Stimulated activated CD8-positive, alpha-beta memory T cell treated with anti-CD3 and anti-CD28 coated beads, Interleukin-7, amount 100 ng/mL, for 1 hour (primary cell): ENCODE results near the gene STAMBPL1.
"Not testable (repeated sequence)": the region's sequence is repeated elsewhere in the genome, so short reads cannot be mapped to it uniquely, and the experiment has no call there.

Source experiments
- DNase-seq, 2 donors: peaks; one replicate each; pipeline ENCODE4 v3.0.0-alpha.2; 2020; ENCODE audit warnings: low read depth in 2 of 2

STAMBPL1 gene

DNA sequence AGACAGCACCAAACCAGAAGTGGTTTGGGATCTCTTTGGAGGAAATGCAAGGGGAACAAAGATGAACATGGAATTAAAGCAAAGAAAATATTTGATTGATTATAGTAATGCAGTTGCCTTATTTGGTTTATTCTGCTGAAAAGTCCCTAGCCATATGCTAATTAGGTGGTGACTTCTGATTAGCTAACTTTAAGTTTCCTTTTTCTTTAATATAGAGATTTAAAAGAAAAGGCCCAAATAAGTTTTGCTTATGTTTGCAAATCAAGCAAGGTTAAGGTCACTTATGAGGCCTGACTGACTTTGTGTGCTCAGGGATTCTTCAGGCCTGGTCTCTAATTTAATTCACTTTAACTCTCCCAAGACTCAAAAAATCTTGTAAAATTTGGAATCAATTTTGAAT lies 22.2 kb upstream of the STAMBPL1 start:
- no peak for DNase-seq

DNA sequence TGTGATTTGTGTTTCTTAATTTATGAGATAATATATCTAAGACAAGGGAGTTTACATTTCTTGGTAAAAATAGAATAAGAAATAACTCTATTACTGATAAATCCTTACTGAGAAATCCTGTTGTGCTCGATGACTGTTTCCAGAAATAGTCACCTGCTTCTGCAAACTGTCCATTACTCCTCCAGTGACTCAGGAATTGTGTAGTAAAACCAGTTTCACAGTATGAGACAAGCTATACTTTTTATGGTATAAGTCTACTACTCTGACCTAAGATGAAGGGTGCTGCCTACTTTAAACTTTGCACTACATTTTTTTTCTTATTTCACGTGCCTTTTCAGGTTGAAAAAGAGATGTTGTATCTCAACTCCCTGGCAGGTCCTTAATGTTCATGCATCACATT lies 21.6 kb upstream of the STAMBPL1 start:
- no peak for DNase-seq

DNA sequence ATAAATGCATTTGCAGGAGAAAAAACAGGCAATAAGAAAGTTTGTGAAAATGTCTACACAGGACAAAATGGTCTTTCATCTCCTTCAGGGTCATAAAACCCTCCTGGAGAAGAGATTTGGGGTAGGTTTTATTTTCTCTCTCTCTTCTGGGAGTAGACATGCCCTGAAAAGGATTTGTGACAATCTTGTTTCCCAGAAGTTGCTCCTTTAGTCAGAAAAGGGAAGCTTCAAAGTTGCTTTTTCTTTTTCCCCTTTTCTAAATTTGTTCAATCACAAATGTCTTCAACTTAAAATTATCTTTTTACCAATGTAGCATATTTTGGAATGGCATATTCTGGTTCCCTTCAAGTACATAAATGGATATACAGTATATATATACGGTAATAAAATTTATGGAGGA lies 19.0 kb upstream of the STAMBPL1 start:
- DNase-seq = no peak

DNA sequence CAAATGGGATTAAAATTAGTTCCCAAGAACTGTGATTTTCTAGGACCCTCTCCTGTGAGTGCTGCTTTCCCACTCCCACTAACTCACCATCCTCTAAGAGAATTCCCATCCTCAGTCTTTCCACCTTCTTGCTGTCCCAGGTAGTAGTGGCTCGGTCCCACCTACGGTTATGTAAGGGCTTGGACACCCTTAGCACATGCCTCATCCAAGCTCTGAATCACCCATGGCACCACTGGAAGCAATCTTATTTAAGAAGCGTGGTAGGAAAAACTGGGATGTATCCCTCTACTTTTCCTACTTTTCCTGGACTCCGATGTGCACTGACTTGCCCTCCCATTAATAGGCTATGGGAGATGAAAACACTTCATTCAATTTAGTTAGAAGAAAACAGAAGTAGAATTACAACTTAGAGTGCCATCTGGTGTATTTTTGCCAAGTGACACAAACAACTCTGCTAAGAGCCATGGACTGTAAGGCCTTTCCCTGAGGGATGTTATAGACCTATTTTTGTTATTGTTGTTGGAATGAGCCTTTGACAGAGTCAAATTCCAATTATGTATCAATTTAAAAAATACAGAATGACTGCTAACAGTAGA lies 14.7 kb upstream of the STAMBPL1 start:
- no peak for DNase-seq

DNA sequence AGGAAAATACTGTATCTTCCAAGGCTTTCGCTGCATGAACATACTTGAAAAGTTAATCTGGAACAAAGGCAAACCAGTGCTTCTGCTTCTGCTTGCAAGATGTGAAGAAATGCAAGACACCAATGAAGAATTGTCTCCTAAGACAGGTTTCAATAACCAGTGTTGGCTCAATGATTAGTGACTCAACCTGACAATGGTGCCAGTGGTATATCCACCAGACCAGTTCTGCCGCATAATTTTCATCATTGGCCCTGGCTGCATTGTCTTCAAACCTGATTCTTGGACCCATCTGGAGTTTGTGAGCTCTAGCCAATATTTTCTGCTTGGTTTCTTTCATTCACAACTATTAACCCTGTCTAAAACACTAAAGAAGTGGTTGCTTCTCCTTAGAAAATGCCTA lies 13.6 kb upstream of the STAMBPL1 start:
- DNase-seq = no peak

DNA sequence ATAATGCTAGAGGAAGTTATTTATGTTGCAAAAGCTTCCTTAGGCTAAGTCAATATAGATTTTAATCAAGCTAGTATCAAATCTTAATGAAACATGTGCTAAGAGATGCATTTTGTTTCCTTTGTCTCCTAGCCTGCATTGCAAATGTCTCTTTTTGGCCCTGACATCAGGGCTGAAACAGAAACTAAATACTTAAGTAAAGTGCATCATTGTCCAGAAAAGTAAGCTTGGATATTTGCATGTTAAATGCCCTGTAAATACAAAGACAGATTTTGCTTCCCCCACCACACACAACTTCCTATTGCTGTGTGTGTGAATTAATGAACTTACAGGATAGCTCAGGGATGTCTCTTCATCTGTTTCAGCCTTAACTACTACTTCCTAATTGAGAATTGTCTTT lies 10.0 kb upstream of the STAMBPL1 start:
- DNase-seq = no peak

DNA sequence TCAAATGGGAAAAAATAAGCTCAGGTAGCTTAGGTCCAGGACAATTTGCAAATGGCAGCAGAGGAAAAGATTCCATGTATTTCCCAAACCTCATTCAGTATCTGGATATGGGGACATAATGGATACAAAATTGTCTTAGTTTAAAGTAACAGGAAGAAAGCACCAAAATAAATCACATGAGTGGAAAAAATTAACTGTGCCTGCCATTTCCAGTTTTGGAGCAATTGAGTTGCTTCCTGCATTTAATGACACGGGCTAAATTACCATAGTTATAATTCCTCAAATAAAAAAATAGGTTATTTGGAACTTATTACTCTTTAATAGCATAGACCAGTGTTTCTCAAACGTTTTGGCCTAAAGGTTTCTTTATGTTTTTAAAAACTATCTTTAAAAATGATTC lies 6.3 kb upstream of the STAMBPL1 start:
- DNase-seq = no peak

DNA sequence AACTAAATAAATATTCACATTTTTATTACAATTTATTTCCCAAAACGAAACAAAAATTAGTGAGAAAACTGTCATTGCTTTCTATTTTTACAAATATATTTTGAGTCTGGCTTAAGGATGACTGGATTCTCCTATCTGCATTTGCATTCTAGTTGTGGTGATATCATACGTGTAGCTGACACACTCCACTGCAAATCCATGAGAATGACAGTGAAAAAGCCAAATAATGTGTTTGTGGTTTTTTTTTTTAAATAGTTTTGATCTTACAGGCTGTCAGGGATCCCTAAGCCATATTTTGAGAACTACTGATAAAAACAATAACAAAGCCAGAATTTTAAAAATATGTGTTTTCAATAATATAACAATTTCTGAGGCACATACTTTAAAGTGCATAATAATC lies 5.8 kb upstream of the STAMBPL1 start:
- DNase-seq = no peak

DNA sequence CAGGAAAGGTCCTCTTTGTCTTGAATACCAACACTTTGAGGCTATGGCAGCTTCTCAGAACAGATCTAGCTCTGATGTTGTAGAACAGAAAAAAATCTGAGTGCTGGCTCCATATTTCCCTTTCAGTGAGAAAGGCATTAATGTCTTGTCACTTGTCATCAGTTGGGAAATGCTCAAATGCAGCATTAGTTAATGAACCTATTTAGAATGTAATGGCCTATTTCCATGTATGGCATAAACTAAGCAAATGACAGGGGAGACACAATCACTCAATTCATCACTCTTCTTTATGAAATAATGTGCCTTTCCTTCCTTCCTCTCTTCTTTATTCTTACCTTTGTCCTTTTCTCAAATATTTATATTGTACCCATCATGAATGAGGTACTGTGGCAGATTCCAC lies 5.0 kb upstream of the STAMBPL1 start:
- DNase-seq = no peak

DNA sequence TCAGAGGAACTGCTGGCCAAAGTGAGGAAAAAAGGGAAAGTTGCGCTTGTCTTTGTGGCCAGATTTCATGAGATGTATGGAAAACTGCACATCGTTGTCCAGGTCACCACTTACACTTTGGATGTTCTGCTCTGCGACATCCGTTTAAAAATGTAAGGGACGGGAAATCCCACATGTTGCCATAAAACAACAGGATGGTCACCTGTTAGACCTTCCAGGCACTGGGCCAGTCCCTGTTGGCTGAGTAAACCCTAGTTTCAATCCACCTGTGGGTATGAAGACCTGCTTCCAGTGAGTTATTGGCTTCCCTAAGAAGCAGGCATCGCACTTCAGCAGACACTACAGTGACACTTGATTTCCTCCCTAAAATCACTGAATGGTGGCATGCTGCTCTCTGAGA lies 2.7 kb upstream of the STAMBPL1 start:
- DNase-seq = no peak

DNA sequence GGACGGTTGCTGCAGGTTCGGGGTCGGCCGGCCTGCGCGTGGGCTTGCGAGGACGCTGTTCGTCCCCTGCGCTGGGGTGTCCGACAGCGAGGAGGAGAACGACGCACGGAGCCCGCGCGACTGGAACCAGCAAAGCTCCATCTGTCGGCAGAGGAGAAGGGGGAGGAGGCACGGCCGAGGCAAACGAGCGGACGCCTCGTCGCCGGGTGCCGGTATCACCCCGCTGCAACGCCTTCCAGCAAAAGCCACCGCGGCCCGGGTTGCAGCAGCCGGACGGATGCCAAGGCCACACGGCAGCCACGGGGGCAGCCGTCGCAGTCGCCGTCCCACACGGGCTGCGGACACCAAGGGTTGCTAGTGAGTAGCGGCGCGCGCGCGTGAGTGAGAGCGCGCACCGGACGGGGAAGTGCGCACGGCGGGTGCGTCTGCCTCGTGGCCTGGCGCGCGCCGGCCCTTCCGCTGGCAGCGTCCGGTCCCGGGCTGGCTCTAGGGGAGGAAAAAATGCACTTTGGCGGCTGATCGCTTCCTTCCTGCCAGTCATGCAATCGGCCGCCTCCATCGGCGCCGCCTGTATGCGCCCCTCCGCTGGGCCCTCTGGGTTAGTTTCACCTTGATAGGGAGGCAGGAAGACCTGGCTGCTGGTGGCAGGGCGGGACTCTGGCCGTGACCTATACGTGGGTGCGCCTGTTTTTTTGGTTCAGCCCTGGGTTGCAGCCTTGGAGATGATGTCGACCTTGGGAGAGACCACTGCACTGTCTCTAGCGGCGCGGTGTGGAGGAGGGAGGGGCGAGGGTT lies 434 bp downstream of the STAMBPL1 start:
- peak; percentile 25 to 40 for DNase-seq

DNA sequence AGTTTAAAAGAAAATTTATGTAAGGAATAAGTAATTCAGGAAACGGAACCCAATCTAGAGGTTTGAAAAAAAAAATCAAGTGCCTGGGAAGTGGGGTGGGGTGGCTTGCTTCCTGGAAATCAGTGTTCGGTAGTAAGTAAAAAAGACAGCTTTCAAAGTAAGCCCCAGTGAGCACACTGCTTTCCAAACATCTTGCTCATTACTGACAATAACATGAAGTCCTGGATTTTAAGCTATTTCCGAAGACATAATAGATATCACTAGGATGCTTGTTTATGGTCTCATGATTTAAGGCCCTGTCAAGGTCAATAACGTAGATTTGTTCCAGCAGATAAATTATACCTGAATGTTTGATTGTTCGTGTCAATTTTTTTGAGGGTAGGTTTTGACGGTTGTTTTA lies 1.3 kb downstream of the STAMBPL1 start:
- DNase-seq = no peak

DNA sequence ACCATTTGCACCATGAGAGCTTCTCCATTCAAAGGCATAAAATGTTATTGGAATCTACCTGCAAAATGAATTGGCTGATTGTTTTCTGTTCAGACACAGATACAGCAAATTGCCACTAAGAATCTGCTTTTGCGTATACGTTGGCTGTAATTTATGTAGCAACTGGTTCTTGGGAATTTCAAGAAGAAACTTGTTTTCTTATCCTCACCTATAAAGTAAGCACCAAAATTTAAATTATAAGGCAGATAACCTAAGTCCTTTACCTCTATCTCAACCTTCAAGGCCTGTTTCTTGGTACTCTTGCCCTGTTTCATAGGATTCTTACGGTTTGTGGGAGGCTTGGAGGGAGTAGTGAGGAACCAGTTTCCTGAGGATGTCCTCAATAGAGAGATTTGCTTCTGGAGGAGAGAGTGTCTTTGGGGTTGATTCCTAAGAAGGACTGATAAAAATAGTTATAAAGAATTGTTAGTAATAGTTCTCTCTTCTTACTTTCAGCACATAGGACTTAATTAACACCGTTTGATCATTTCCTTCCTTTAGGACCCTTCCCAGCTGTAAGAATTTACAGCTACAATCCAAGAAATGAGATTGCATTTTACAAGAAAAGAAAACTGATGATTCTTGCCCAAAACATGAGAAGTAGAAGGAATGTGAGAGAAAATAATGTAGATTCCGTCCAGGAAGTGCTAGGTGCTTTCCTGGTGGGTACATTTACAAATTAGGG lies 2.0 kb downstream of the STAMBPL1 start:
- no peak for DNase-seq

DNA sequence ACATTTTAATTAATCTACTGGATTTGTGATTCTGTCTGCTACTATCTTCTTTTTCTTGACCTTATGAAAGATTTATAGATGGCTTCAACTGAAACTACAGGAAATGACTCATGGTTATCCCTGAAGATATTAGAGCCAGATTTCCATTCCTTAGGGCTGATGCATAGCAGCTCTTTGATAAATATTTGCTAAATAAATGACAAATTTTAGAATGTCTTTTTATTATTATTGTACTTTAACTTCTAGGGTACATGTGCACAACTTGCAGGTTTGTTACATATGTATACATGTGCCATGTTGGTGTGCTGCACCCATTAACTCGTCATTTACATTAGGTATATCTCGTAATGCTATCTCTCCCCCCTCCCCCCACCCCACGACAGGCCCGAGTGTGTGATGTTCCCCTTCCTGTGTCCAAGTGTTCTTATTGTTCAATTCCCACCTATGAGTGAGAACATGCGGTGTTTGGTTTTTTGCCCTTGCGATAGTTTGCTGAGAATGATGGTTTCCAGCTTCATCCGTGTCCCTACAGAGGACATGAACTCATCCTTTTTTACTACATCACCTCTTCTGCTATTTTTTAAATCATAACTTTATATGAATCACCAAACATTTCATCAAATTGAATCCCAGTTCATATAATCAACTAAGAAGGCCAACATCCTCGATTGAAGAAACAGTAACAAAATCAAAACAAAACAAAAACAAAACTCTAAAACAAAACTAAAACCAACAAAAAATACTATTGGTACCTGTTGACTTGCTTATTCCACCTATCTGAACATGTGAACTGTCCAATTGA lies 2.8 kb downstream of the STAMBPL1 start:
- DNase-seq = not testable (repeated sequence)

DNA sequence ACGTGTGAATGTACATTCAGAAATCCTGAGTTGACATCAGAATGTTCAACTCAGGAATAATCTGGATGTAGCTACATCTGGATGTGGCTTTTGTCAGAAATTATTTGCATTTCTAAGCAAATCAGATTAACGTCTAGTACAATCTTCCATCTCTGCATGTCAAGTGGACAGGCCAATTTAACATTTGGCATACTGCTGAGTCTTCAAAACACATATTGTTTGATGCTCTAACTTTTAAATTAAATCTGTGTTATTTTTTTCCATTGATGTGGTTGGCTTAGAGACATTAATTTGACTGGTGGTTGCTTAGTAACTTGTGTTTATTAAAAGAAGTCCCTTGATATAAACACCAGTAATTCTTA lies 3.4 kb downstream of the STAMBPL1 start:
- DNase-seq = no peak

DNA sequence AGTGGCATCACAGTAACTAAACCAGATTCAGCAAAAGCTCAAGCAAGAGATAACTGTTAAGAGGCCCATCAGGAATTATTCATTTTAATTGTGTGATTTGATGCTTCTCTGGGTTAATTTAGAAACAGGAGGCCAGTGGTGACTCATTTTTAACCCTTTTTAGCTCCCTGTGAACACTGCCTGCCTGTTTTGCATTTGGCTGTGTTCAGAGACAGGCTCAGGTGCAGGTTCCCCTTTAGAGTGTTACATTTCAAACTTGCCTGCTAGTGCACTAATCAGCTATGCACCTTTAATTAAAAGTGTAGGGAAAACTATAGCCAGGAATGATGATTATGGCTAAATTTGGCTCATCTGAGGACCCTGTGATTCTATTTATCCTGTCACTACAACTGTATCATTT lies 6.5 kb downstream of the STAMBPL1 start:
- no peak for DNase-seq

DNA sequence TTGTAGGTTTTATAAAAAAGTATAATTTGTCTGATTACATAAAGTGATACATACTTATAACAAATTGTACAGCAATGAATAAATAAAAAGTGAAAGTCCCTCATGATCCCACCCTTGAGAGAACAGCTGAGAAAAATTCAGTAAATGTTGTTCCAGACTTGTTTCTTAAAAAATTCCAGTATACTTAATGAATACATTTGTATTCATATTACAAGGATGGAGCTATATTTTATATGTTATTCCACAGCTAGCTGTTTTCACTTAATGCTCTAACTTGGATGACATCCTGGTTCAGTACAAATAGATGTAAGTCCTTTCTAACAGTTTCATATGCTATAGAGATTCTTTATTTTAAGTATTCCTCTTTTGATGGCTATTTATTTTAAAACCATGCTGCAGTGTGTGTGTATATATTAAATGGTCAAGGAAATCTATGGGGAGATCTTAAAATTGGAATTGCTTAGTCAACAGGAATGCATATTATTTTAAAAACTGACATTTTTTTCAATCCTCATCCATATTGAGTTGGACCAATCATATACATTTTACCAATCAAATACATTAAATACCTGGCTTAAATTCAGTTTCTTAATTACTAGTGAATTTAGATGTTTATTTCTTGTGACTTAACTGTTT lies 8.9 kb downstream of the STAMBPL1 start:
- DNase-seq = no peak

DNA sequence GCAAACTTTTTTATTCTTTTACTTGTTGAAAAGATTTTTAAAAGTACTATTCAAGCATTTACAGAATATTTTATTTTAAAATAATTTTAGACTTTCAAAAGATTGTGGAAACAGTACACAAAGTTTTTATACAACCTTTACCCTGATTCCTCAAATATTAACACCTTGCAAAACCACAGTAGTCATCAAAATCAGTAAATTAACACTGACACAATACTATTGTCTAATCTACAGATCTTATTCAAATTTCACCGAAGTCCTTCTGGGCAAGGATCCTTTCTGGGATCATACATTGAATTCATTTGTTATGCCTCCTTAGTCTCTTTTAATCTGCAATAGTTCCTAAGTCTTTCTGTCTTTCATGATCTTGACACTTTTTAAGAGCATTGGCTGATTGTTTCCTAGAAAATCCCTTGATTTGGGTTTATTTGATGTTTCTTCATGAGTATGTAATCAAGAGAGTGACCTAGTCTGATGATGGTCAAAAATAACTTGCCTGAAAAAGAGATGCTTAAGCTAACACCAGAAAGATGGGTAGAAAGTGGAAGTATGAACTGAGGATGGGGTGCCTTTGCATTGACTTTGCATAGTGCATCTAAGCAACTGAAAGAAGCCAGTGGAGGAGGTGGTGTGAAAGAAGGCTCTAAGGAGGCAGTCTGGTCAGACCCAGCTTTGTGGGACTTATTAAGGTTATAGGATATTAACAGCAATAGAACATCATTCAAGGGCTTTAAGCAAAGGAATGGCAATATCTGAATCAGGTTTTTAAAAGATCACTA lies 9.7 kb downstream of the STAMBPL1 start:
- DNase-seq = no peak

DNA sequence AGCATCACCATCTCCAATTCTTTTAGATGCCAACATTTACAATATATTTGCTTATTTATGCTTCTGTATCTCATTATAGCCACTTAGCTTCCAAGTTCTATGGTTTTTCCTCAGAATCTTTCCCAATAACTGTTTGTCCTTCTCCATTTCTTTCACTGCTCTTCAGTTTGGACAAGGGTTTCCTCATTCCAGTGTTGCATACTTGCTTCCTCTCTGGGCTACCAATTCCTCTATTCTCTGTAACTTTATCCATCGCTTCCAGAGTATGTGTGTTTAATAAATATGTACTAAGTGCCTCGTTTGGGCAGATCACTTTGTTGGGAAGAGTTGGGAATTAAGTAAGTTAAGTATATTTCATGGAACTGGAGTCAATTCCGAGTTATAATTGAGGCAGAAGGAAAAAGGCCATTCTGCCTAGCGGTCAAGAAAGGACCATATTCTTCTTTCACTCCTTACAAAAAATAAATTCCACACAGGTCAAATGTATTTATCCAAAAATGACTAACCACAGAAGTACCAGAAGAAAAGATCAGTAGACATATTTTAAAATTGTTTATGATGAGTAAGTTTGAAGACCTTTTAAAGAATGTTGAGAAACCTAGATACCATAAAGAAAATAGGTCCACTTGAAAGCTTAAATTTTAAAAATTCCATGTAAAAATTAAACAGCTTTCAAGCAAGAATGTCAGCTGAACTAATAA lies 10.8 kb downstream of the STAMBPL1 start:
- no peak for DNase-seq

DNA sequence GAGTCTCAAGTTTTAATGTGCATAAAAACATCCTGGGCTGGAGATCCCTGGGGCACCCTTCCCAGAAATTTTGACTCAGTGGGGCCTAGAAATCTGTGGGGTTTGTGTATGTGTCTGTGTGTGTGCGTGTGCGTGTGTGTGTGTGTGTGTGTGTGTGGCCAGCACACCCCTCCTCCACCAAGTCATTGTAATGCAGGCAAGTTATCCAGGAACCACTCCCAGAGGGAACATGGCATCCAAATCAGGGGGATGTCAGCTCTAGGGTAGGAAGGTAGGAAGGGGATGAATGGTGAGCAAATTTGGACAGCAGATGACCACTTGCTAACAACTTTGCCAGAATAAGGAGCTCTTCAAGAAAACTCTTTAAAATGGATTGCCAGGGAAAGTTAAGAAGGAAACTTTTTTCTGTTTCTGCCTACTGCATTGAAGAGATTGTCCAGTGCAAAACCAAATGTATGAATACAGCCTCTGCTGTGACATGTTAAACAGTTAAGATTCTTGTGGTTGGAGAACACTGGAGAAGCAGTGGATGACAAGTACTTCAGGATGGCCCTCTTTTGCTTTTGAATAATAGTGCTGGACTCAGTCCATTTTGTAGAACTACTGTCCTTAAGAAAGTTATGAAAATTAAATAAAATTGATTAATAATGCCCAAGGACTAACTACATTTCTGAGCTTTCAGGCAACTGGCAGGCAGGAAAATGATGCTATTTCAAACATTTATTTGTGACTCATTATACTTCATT lies 12.3 kb downstream of the STAMBPL1 start:
- no peak for DNase-seq
